Measurements from ENCODE around the gene GJA4.
"Not testable (repeated sequence)": the region's sequence is repeated elsewhere in the genome, so short reads cannot be mapped to it uniquely, and the experiment has no call there.

GJA4 gene

DNA sequence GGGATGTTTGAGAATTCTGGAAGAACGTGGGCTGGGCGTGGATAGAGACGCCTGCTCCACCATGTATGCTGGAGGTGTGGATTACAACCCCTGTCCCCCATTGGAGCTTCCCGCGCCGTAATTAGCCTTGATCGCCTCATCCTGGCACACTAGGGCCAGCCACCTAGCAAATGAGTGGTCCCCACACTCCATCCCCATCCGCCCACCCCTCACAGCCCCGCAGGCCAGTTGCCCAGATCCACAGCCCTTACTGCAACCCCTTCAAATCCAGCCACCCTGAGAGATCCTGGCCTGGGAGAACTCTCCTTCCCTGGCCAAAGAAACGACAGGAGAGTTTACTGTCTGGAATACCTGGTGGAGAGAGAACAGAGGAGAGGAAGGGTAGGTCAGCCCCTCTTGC, 375 bp upstream of the GJA4 start:
- DNase-seq (ENCODE audit: low spot score) = no peak

DNA sequence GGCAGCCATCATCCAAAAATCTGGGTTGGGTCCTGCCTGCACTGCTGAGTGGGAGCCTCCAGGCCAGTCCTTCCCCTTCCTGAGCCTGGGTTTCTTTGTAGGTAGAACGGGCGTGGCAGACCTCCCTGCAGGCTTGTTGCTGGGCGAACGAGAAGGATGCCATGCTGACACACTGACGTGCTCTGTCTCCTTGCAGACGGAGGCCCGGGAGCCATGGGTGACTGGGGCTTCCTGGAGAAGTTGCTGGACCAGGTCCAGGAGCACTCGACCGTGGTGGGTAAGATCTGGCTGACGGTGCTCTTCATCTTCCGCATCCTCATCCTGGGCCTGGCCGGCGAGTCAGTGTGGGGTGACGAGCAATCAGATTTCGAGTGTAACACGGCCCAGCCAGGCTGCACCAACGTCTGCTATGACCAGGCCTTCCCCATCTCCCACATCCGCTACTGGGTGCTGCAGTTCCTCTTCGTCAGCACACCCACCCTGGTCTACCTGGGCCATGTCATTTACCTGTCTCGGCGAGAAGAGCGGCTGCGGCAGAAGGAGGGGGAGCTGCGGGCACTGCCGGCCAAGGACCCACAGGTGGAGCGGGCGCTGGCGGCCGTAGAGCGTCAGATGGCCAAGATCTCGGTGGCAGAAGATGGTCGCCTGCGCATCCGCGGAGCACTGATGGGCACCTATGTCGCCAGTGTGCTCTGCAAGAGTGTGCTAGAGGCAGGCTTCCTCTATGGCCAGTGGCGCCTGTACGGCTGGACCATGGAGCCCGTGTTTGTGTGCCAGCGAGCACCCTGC, 1.4 kb downstream of the GJA4 start:
- no peak for DNase-seq (ENCODE audit: low spot score)

GRCh38 chr1:34794790-34795180, 2.0 kb downstream of the GJA4 start:
- no peak for DNase-seq (ENCODE audit: low spot score)

DNA sequence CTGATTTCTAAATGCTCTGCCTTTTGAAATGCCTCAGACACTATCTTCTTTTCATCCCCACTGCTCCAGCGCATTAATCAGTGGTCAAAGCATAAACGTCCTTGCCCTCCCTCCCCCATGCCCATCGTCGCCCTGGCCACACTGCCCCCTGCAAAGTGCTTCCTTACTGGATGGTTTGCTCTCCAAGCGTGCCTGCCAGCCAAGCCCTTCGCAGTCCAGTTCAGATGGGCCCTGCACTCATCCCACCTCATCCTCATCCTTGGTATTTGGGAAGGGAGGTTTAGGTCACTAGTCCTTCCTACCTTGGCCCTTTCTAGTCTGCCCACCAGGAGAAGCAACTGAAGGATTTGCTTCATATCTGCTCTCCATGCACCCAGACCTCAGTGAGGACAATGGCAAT, 3.1 kb downstream of the GJA4 start:
- no peak for DNase-seq (ENCODE audit: low spot score)

DNA sequence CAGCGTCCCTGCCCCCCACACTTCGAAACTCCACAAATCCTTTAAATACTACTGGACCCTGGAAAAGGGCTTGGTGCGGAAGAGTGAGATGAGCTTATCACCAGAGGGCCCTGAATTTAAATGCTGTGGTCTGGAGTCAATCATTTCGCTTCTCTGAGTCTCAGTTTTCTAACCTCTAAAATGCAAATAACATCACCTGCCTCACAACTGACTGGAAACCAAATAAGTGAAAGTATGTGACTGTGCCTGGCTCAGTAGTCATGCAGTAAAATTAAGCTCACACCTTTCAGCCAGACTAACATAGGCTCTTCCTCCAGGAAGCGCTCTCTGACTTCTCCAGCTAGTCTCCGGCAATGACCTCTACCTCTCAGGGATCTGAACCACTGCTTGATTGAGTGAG, 4.2 kb downstream of the GJA4 start:
- DNase-seq (ENCODE audit: low spot score) = no peak

- no peak for DNase-seq (ENCODE audit: low spot score)
Measured at GRCh38 chr1:34800214-34800613, 7.4 kb downstream of the GJA4 start.

DNA sequence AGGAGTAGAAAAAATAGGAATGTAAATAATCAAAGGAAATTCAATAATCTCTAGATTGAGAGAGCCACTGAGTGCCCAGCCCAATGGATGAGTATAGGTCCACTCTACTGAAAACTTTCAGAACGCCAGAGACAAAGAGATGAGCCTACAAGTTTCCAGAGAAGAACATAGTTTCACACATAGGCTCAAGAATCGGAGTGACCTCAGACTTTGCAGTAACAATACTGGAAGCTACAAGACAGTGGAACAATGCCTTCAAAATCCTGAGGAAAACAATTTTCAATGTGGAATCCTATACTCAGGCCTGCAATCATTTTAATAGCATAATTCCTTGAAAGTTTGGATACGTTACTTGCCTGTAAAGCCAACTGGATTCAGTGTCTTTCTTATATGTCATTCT, 11.0 kb downstream of the GJA4 start:
- DNase-seq (ENCODE audit: low spot score) = no peak

DNA sequence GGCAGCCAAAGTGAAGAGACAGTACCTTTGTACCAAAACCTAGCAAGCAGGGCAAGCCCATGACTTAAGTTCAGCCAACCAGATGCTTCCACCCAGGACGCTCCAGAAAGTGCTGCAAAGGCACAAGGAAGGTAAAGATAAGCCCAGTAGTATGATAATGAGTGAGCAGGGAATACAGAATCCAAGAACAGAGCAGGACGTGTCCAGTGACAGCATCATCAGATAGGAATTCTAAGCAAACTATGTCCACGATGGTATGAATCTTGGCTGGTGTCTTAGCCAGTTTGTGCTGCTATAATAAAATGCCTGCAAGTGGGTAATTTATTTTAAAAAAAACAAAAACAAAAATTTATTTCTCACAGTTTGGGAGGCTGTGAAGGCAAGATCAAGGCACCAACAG, 13.6 kb downstream of the GJA4 start:
- no peak for DNase-seq (ENCODE audit: low spot score)

DNA sequence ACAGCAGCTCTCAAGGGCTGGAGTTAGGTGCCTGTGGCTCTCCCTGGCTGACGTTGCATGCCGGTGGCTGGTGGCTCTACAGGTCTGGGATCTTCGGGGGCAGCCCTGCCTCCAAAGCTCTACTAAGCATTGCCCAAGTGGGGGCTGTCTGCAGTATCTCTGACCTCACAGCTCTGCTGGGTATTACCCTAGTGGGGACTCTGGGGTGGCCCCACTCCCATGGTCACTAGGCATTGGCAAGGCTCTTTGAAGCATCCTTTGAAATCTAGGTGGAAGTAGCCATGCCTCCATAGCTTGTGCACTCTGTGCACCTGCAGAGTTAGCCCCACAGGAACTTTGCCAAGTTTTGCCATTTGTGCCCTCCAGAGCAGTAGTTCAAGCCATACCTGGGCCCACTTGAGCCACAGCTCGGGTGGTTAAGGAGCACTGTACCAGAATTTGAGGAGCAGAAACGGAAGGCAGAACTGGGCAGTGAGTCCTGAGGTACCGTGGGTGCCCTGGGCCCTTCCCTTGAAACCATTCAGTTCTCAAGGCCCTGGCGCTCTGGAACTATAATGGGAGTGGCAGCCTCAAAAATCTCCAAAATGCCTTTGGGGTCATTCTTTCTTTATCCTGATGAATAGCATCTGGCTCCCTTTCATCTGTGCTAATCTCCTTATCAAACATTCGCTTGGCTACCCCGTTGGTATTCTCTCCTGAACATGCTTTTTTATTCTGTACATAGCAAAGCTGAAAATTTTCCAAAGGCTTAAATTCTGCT, 15.4 kb downstream of the GJA4 start:
- no peak for DNase-seq (ENCODE audit: low spot score)

DNA sequence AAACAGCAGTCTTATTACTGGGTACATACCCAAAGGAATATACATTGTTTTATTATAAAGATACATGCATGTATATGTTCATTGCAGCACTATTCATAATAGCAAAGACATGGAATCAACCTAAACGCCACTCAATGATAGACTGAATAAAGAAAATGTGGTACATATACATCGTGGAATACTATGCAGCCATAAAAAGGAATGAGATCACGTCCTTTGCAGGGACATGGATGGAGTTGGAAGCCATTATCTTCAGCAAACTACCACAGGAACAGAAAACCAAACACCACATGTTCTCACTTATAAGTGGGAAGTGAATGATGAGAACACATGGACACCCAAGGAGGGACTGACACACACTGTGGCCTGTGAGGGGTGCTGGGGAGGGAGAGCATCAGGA, 18.0 kb downstream of the GJA4 start:
- not testable (repeated sequence) for DNase-seq (ENCODE audit: low spot score)

GRCh38 chr1:34816332-34816731, 23.5 kb downstream of the GJA4 start:
- DNase-seq (ENCODE audit: low spot score) = no peak

DNA sequence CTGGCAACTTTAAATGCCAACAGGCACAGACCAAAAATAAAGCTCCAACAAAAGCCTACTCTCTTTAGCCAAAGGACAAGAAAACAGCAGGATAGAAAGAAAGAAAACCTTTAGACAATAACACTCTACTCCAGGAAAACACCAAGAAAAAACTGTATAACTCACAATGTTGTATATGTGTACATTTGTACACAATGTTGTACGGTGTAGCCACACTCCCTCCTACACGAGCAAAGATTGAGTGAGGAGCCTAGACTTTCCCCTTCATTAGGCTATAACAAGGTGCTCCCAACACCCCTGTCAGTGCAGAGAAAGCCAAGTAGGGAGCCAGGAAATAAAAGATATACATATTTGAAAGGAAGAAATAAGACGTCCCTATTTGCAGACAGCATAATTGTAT, 24.0 kb downstream of the GJA4 start:
- DNase-seq (ENCODE audit: low spot score) = no peak

DNA sequence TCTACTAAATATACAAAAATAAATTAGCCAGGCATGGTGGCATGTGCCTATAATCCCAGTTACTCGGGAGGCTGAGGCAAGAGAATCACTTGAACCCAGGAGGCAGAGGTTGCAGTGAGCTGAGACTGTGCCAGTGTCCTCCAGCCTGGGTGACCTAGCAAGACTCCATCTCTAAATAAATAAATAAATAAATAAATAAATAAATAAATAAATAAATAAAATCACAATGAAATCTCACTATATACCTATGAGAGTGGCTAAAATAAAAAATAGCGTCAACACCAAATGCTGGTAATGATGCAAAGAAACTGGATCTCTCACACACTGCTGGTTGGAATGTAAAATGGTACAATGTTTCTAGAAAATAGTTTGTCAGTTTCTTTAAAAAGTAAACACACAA, 26.1 kb downstream of the GJA4 start:
- not testable (repeated sequence) for DNase-seq (ENCODE audit: low spot score)

- DNase-seq (ENCODE audit: low spot score) = no peak
Measured at GRCh38 chr1:34822202-34822601, 29.4 kb downstream of the GJA4 start.

DNA sequence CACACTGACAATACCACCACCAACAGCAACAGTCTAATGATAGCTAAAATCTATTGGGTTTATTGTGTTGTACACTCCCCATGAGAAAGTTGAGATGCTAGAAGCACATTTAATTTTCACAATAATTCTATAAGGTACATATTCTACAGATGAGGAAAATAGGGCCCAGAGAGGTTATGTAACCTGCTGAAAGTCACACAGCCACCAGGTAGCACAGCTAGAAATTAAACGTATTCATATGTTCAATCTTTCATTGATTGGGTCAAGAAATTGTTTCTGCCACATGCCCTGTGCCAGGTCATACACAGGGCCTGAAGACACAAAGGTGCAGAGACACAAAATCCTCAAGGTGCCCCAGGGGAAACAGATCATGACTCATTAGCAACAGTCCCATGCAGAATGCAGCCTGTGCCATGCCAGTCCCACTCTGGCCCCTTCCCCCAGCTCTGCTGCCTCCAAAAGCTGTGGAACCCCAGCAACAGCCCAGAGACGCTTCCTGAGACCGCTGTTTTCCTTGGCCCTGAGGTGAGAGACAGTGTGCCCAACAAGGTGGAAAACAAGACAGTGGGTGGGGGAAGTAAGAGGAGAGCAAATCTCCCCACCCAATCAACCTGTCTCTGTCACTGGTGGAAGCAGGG, 32.1 kb downstream of the GJA4 start:
- no peak for DNase-seq (ENCODE audit: low spot score)

GRCh38 chr1:34825455-34826091, 32.8 kb downstream of the GJA4 start:
- DNase-seq (ENCODE audit: low spot score) = no peak

- DNase-seq (ENCODE audit: low spot score) = no peak
Measured at GRCh38 chr1:34827341-34827941, 34.6 kb downstream of the GJA4 start.

DNA sequence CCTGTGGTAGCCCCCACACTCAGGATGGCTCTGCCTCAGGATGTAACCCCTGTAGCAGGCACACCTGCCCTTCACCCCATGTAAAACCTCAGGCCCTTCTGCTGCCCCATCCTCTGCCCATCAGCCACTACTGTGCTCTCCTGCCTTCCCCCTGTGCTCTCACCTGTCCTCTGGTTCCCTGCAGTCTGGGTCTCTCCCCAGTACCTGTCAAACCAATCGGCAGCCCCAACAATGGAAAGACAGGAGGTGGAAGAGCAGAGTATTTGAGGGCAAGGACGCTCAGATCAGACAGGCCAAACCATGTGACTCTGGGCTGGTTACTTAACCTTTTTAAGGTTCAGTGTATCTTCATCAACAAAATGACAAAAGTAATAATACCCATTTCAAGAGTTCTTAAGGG, 35.8 kb downstream of the GJA4 start:
- DNase-seq (ENCODE audit: low spot score) = no peak

DNA sequence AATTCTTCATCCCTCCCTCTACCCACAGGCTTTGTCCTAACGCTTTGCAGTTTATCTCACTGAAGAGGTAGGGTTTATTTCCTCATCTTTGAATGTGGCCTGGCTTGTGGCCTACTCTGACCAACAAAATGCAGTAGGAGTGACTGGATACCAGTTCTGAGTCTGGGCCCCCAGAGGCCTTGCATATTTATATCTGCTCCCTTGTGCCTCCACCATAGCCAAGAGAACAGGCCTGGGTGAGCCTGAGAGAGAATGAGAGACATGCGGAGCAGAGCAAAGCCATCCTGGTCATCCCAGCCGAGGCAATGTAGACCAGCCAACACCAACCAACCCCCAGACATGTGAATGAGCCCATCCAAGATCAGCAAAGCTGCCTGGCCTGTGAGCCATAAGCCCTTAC, 36.5 kb downstream of the GJA4 start:
- DNase-seq (ENCODE audit: low spot score) = no peak

GRCh38 chr1:34831721-34832246, 39.0 kb downstream of the GJA4 start:
- DNase-seq (ENCODE audit: low spot score) = no peak

DNA sequence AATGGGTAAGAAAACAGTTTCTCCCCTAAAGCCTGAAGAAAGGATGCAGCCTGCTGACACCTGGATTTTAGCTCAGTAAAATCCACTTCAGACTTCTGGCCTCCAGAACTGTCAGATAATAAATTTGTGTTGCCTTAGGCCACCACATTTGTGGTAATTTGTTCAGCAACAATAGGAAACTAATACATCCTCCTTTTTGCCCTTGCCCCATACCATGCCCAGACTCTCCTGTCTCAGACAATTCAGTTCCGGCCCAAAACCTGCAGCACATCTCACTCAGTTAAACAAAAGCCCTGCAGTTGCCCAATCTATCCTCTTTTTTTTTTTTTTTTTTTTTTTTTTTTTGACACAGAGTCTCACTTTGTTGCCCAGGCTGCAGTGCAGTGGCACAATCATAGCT, 40.9 kb downstream of the GJA4 start:
- DNase-seq (ENCODE audit: low spot score) = no peak
